HepG2 (cell line): ENCODE results near the gene SLC12A2. TPM values are rescaled to one million over a fixed set of nuclear protein-coding genes. Genes with fewer than 3 reads are reported as not detected.

Experiments
- AHDC1 ChIP-seq: sonication (generic); formaldehyde crosslinking; IDR thresholded peaks from 2 replicates; pipeline ENCODE4 v1.5.1; 2020; ENCODE audit warnings: mild to moderate bottlenecking, missing genetic modification reagents, borderline replicate concordance
- ARID2 ChIP-seq: sonication (generic); formaldehyde crosslinking; IDR thresholded peaks from 2 replicates; pipeline ENCODE4 v1.8.1; 2022; ENCODE audit warnings: mild to moderate bottlenecking, missing genetic modification reagents, borderline replicate concordance
- ARID4A ChIP-seq: sonication (generic); formaldehyde crosslinking; IDR thresholded peaks from 2 replicates; pipeline ENCODE4 v1.5.0; 2020; ENCODE audit warnings: mild to moderate bottlenecking, missing genetic modification reagents, borderline replicate concordance
- FOXK1 ChIP-seq: sonication (generic); formaldehyde crosslinking; IDR thresholded peaks from 2 replicates; pipeline ENCODE4 v1.4.0; 2020; ENCODE audit warnings: low read depth, missing genetic modification reagents, borderline replicate concordance
- HDAC6 ChIP-seq: fragments of 200-600 bp; sonication (generic); IDR thresholded peaks from 2 replicates; pipeline ENCODE4 v1.7.0; 2017; ENCODE audit warnings: mild to moderate bottlenecking, antibody characterized with exemption, low read length, low read depth
- KDM4B ChIP-seq: sonication (generic); formaldehyde crosslinking; IDR thresholded peaks from 2 replicates; pipeline ENCODE4 v1.4.0; 2020; ENCODE audit warnings: missing genetic modification reagents
- MAFG ChIP-seq: sonication (generic); formaldehyde crosslinking; IDR thresholded peaks from 2 replicates; pipeline ENCODE4 v1.5.1; 2020; ENCODE audit warnings: mild to moderate bottlenecking, missing genetic modification reagents
- MIER2 ChIP-seq: IDR thresholded peaks from 2 replicates; pipeline ENCODE4 v1.6.1; 2016; ENCODE audit warnings: missing biosample characterization, missing genetic modification reagents
- SMAD9 ChIP-seq: sonication (generic); formaldehyde crosslinking; IDR thresholded peaks from 2 replicates; pipeline ENCODE4 v1.5.1; 2020; ENCODE audit warnings: mild to moderate bottlenecking, missing genetic modification reagents
- TFAP4 ChIP-seq: sonication (generic); IDR thresholded peaks from 2 replicates; pipeline ENCODE4 v1.6.1; 2016; ENCODE audit warnings: low read depth, borderline replicate concordance
- ZNF17 ChIP-seq: sonication (generic); formaldehyde crosslinking; IDR thresholded peaks from 2 replicates; pipeline ENCODE4 v1.5.0; 2020; ENCODE audit warnings: mild to moderate bottlenecking, missing genetic modification reagents
- ZNF414 ChIP-seq: sonication (generic); formaldehyde crosslinking; IDR thresholded peaks from 2 replicates; pipeline ENCODE4 v1.5.0; 2020; ENCODE audit warnings: missing genetic modification reagents
- ZNF773 ChIP-seq: sonication (generic); formaldehyde crosslinking; IDR thresholded peaks from 2 replicates; pipeline ENCODE4 v1.4.0; 2020; ENCODE audit warnings: missing genetic modification reagents, borderline replicate concordance
- ZNF800 ChIP-seq: sonication (generic); formaldehyde crosslinking; IDR thresholded peaks from 2 replicates; pipeline ENCODE4 v1.4.0; 2020; ENCODE audit warnings: missing genetic modification reagents
- ZSCAN12 ChIP-seq: sonication (generic); formaldehyde crosslinking; IDR thresholded peaks from 2 replicates; pipeline ENCODE4 v1.9.0; 2021; ENCODE audit warnings: mild to moderate bottlenecking, missing genetic modification reagents
- polyA plus RNA-seq, 8 experiments: library from polyadenylated mRNA; depleted of rRNA in 3 of 8; stranded (reverse) in 7 of 8; unstranded in 1 of 8; fragments of >200 nt; fragmentation: Illumina TruSeq in 4 of 8; extraction: Trizol in 4 of 8; gene quantifications; 2 replicates each; pipeline versions ENCODE4 v1.2.1 to v1.2.3, GENCODE V29; 2011 to 2016; ENCODE audit warnings: low read depth in 4 of 8, missing spikeins in 1 of 8, mixed read lengths in 1 of 8; ENCODE audit not compliant: insufficient read depth in 1 of 8
- total RNA-seq, 5 experiments: library from RNA; depleted of rRNA; stranded (reverse); fragments of >200 nt; fragmentation: Illumina TruSeq; extraction: Trizol; gene quantifications; 2 replicates each; pipeline ENCODE4 v1.2.3, GENCODE V29; 2016; ENCODE audit warnings: low read depth in 1 of 5

The SLC12A2 gene
- total and polyA plus RNA-seq, 2 of the 13 experiments (the other 11 are each of a cell fraction or from before 2014, with no cell fraction given): 4.0 to 9.7 TPM

GRCh38 chr5:128083033-128083810 lies at the start of gene SLC12A2 (continued):
- TF ChIP-seq AHDC1 (CRISPR knock-in tag) (no peak), TFAP4 (no peak), ZNF17 (CRISPR knock-in tag) (no peak), ARID2 (CRISPR knock-in tag) (no peak), ZNF773 (CRISPR knock-in tag) (no peak), MIER2 (CRISPR knock-in tag) (no peak), KDM4B (CRISPR knock-in tag) (no peak), ZNF800 (CRISPR knock-in tag) (0 out of 2 replicates have a peak, but pooled peaks have one; percentile 43), ARID4A (CRISPR knock-in tag) (peak; percentile 85; the same call in 1 of the 2 replicates), FOXK1 (CRISPR knock-in tag) (no peak), MAFG (no peak), SMAD9 (no peak), ZNF414 (CRISPR knock-in tag) (peak; percentile 83; the same call in 1 of the 2 replicates), ZSCAN12 (CRISPR knock-in tag) (no peak), HDAC6 (no peak)
